HUES48 (cell line): ENCODE data around the gene ZNF765.
"Not testable (repeated sequence)": the region's sequence is repeated elsewhere in the genome, so short reads cannot be mapped to it uniquely, and the experiment has no call there.

ENCODE experiments used
- H3K27ac ChIP-seq: one replicate; pipeline ENCODE4 v1.7.0; 2013; ENCODE audit warnings: low read depth, low read length, inconsistent platforms
- H3K27me3 ChIP-seq: 2 replicates; pipeline ENCODE4 v1.6.1; 2013; ENCODE audit warnings: mild to moderate bottlenecking, low read length; ENCODE audit not compliant: control insufficient read depth, insufficient read depth
- H3K36me3 ChIP-seq: 2 replicates; pipeline ENCODE4 v1.6.1; 2013; ENCODE audit warnings: low read length; ENCODE audit not compliant: control insufficient read depth, insufficient read depth
- H3K4me1 ChIP-seq: 2 replicates; pipeline ENCODE4 v1.6.1; 2013; ENCODE audit warnings: mild to moderate bottlenecking, low read length; ENCODE audit not compliant: control insufficient read depth, insufficient read depth
- H3K4me3 ChIP-seq: 2 replicates; pipeline ENCODE4 v1.5.1; 2013; ENCODE audit warnings: mild to moderate bottlenecking, low read depth, low read length
- H3K9ac ChIP-seq: 2 replicates; pipeline ENCODE4 v1.6.1; 2013; ENCODE audit warnings: mild to moderate bottlenecking, low read depth, low read length, moderate library complexity
- H3K9me3 ChIP-seq: 2 replicates; pipeline ENCODE4 v1.6.1; 2013; ENCODE audit warnings: low read length; ENCODE audit not compliant: control insufficient read depth, insufficient read depth

The ZNF765 gene

DNA sequence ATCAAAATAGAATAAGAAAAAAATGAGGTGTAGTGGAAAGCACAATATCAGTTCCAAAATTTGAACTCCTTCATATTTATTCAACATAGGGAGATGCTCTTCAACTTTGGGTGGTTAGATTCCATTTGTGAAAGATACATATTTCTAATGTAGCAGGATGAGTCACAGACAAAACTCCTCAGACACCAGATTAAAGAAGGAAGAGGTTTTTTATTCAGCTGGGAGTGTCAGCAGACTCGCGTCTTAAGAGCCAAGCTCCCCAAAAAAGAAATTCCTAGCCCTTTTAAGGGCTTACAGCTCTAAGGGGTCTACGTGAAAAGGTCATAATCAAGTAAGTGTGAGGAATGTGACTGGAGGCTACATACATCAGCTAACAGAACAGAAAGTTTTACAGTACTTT is 6.8 kb upstream of the ZNF765 start:
- Histone ChIP-seq H3K4me3 (no peak overlapping the region), H3K36me3 (peaks cover 36% of the 10 kb centered on the region), H3K4me1 (peaks cover 7% of the 10 kb centered on the region; the same call in 1 of the 2 replicates), H3K9me3 (peaks cover 19% of the 10 kb centered on the region), H3K9ac (no peak overlapping the region), H3K27ac (no peak overlapping the region), H3K27me3 (no peaks in the 10 kb centered on the region)

DNA sequence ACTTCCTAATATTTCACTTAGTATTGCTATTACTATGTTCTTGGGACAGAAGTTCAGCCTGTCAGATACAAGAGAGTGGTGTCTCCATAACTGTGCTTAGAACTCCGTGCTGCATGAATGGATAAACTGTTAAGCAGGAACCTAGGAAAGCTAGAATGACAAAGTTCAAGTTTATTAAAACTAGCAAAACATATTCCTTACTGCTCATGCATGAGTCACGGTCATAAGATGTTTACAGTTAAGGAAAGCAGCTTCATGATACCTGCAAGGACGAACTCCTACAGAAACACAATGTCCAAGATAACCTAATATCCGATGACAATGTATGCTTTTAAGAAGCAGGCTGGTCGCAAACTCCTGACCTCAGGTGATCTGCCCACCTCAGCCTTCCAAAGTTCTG is 6.0 kb upstream of the ZNF765 start:
- Histone ChIP-seq H3K9me3 (peaks cover 11% of the 10 kb centered on the region), H3K4me1 (peaks cover 9% of the 10 kb centered on the region), H3K4me3 (no peak overlapping the region), H3K36me3 (peaks cover 28% of the 10 kb centered on the region), H3K9ac (no peak overlapping the region), H3K27ac (no peak overlapping the region), H3K27me3 (no peaks in the 10 kb centered on the region)

DNA sequence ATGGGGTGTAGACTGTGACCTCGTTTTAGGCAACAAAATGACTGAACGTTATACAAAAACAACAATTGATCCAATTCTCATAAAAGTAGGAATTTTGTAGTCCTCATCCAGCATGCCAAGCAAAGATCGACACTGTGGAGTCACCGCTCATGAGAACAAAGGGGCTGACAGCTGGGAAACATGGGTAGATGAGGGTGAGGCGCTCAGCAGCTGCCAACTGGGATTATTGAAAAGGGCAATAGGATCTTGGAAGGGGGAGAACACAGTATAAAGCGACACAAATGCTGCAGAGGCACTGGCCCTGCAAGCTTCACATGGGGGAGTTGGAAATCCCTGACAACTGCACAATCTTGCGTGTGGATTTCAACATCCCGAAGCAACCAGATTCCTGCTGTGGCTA is 5.4 kb upstream of the ZNF765 start:
- Histone ChIP-seq H3K4me3 (no peak overlapping the region), H3K4me1 (peaks cover 10% of the 10 kb centered on the region), H3K9me3 (peaks cover 6% of the 10 kb centered on the region), H3K9ac (no peak overlapping the region), H3K36me3 (peaks cover 22% of the 10 kb centered on the region), H3K27me3 (no peaks in the 10 kb centered on the region), H3K27ac (no peak overlapping the region)

DNA sequence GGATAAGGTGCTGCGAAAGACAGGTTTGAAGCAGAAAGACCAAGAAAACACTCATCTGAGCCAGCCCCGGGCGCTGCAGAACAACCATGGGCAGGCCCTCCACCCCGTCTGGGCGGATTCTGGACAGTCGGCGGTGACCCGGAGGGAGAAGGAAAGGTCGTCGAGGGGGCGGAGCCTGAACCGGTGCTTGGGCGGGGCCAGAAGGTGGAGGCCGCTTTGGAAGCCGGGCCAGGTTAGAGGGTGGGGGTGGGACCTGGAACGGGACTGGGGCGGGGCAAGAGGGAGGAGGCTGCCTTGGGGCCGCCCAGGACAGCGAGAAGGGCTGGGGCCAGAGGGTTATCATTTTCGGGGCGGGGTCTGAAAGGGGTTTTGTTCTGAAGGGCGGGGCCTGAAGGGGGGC is 5.0 kb upstream of the ZNF765 start:
- peaks cover 18% of the 10 kb centered on the region for H3K36me3 ChIP-seq
- H3K27me3 ChIP-seq = no peaks in the 10 kb centered on the region
- no peak overlapping the region for H3K4me3 ChIP-seq
- H3K4me1 ChIP-seq = peaks cover 10% of the 10 kb centered on the region
- H3K9me3 ChIP-seq = 0 out of 2 replicates have a peak, but pooled peaks cover 3% of the 10 kb centered on the region
- no peak overlapping the region for H3K27ac ChIP-seq
- H3K9ac ChIP-seq = no peak overlapping the region

DNA sequence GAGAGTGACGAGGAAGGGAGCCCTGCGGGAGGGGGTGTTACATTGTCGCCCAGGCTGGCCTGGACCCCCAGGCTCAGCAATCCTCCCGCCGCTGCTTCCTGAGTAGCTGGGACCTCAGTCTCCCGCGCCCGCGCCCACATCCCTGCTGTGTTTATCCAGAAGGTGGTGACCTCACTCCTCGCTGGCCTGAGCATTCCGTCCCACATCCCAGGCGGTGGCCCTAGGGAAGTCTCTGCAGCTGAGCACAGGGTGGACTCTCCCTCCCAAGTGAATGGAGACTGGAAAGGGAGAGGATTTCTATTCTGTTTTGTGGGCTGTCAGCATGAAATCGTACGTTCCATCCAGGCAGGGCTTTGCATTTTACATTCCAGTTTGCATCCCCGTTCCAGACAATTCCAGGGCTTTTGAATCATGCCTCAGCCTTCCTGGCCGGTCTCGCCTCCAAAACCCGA is 401 bp upstream of the ZNF765 start:
- H3K4me3 ChIP-seq = peak overlapping the region; percentile 95

DNA sequence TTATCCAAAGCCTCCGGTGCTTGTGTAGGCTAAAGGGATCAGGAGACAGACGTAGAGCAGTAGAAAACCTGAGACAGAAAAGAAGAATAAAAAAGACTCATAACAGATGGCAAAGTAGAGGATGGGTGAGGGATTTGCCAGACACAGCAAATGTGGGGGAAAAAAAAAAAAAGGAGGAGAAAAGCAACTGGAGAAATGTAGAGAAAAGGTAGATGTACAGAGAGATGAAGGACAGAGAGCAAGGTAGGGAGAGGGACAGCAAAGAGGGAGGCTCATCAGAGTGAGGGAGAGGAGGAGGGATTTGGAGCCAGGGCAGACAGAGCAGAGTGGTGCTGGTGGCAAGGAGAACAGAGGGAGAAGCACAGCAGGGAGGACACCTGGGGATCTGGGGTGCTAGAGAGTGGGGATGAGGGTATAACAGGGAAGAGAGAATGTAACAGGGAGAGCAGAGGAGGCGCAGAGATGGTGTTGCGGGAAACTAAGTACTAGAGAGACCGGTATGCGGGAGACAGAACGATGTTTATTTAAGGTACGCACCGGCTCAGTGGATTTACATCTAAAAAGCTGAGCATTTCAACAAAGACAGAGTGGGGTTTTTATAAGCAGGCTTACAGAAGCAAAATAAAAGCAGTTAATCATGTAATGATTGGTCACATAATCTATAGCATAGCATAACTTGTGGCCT is 1.0 kb downstream of the ZNF765 start:
- H3K27me3 ChIP-seq, H3K4me1 ChIP-seq, H3K9me3 ChIP-seq, H3K9ac ChIP-seq: not testable (repeated sequence)
- H3K27ac ChIP-seq = peak overlapping the region; percentile 32
- H3K4me3 ChIP-seq = peak overlapping the region; percentile 95
- H3K36me3 ChIP-seq = peaks cover 27% of the 10 kb centered on the region

More for the DNA sequence above, 401 bp upstream of the ZNF765 start:
- Histone ChIP-seq H3K4me1 (peaks cover 10% of the 10 kb centered on the region), H3K9ac (no peak overlapping the region), H3K27ac (peak overlapping the region; percentile 80), H3K27me3 (no peaks in the 10 kb centered on the region), H3K9me3 (no peaks in the 10 kb centered on the region), H3K36me3 (peaks cover 13% of the 10 kb centered on the region)

DNA sequence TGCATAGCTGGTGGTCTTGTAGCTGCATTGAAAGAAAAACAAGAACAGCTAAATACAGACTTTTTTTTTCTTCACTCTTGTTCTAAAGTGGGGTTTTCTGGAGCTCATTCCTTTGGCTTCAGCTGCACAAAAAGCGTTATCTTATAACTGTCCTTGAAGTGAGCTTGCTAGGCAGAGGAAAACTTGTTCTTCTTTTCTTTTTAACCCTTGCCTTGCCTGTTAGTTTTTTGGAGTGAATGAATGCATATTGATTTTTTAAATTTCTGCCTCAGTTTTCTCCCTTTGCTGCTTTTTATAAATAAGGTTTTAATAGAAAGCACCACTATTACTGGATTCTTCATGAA is 1.5 kb downstream of the ZNF765 start:
- Histone ChIP-seq H3K9me3 (no peaks in the 10 kb centered on the region), H3K9ac (no peak overlapping the region), H3K4me1 (peaks cover 7% of the 10 kb centered on the region), H3K36me3 (peaks cover 28% of the 10 kb centered on the region), H3K27me3 (no peaks in the 10 kb centered on the region), H3K4me3 (peak overlapping the region; percentile 95), H3K27ac (no peak overlapping the region)

DNA sequence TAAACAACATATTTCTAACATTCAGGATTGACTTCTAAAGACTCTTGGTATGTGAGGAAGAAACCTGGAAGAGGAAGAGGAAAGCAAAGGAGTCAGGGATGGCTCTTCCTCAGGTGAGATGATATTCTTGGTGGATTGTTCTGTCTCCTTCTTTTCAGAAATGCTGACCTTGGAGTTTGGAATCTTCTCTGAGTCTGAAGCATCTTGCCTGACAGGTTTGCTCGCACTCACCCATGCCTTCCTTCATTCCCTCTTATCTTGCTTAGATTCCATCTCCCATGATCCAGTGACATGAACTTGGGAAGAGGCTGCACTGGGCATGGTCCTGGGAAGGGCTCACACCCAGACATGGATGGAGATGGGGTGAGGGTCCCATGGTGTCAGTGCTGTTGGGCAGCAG is 3.0 kb downstream of the ZNF765 start:
- not testable (repeated sequence) for H3K9me3 ChIP-seq
- H3K36me3 ChIP-seq = peaks cover 36% of the 10 kb centered on the region

DNA sequence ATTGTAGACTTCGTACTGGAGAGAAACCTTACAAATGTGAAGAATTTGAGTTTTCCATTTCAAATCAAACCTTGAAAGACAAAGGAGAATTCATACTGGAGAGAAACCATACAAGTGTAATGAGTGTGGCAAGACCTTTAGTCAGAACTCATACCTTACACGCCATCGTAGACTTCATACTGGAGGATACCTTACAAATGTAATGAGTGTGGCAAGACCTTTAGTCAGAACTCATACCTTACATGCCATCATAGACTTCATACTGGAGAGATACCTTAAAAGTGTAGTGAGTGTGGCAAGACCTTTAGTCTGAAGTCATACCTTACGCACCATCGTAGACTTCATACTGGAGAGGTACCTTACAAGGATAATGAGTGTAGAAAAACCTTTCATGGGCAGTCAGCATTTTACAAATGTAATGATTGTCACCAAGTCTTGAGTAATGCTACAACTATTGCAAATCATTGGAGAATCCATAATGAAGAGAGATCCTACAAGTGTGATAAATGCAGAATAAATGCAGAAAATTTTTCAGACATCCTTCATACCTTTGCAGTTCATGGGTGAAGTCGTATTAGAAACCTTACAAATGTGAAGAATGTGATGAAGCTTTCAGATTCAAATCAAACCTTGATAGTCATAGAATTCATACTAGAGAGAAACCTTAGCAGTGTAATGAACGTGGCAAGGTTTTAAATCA is 14.7 kb downstream of the ZNF765 start:
- no peaks in the 10 kb centered on the region for H3K4me1 ChIP-seq
- peaks cover 42% of the 10 kb centered on the region for H3K9me3 ChIP-seq
- H3K9ac ChIP-seq = no peak overlapping the region
- no peak overlapping the region for H3K27ac ChIP-seq
- H3K36me3 ChIP-seq = peaks cover 44% of the 10 kb centered on the region
- no peaks in the 10 kb centered on the region for H3K27me3 ChIP-seq
- no peak overlapping the region for H3K4me3 ChIP-seq

More for the DNA sequence above, 3.0 kb downstream of the ZNF765 start:
- H3K27me3 ChIP-seq, H3K4me3 ChIP-seq, H3K9ac ChIP-seq, H3K4me1 ChIP-seq, H3K27ac ChIP-seq: not testable (repeated sequence)

DNA sequence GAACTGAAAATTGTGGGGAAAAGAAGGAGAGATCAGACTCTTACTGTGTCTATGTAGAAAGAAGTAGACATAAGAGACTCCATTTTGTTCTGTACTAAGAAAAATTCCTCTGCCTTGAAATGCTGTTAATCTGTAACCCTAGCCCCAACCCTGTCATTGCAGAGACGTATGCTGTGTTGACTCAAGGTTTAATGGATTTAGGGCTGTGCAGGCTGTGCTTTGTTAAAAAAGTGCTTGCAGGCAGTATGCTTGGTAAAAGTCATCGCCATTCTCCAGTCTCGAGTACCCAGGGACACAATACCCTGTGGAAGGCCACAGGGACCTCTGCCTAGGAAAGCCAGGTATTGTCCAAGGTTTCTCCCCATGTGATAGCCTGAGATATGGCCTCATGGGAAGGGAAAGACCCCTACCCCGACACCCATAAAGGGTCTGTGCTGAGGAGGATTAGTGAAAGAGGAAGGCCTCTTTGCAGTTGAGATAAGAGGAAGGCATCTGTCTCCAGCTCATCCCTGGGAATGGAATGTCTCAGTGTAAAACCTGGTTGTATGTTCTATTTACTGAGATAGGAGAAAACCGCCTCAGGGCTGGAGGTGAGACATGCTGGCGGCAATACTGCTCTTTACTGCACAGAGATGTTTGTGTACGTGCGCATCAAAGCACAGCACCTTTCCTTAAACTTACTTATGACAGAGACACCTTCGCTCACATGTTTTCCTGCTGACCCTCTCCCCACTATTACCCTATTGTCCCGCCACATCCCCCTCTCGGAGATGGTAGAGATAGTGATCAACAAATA is 25.8 kb downstream of the ZNF765 start:
- H3K36me3 ChIP-seq, H3K4me1 ChIP-seq, H3K27me3 ChIP-seq, H3K9ac ChIP-seq, H3K9me3 ChIP-seq, H3K4me3 ChIP-seq: not testable (repeated sequence)
- H3K27ac ChIP-seq = peak overlapping the region; percentile 50

DNA sequence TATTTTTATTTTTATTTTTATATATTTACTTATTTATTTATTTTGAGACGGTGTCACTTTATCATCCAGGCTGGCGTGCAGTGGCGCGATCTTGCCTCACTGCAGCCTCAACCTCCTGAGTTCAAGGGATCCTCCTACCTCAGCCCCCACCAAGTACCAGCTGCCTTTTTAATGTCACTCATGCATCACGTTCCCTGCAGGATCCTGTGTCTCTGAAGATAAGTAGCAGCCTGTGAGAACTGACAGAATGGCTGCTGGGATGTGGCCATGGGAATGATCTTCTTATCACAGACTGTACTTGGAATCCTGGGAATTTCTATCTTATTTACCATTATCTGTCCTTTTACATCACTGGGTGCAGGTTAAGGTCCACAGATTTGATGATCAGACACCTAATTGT is 27.6 kb downstream of the ZNF765 start:
- Histone ChIP-seq H3K9ac (no peak overlapping the region), H3K27ac (no peak overlapping the region), H3K4me1 (no peaks in the 10 kb centered on the region), H3K27me3 (no peaks in the 10 kb centered on the region), H3K4me3 (no peak overlapping the region), H3K36me3 (no peaks in the 10 kb centered on the region), H3K9me3 (no peaks in the 10 kb centered on the region)
